DND-41 (cell line): ENCODE results near the gene PIK3AP1.

Source experiments
- CTCF ChIP-seq: IDR thresholded peaks from 2 replicates; pipeline ENCODE4 v1.5.1; 2012; ENCODE audit warnings: borderline replicate concordance, low read length, moderate library complexity, mild to moderate bottlenecking; ENCODE audit not compliant: poor library complexity, severe bottlenecking; ENCODE audit errors: extremely low read depth
- EZH2 ChIP-seq: IDR thresholded peaks from 3 replicates; pipeline ENCODE4 v1.6.1; 2012; ENCODE audit warnings: borderline replicate concordance, low read depth, mild to moderate bottlenecking, moderate library complexity, low read length, inconsistent platforms; ENCODE audit not compliant: severe bottlenecking

- no peak for TF ChIP-seq CTCF
- no peak for TF ChIP-seq EZH2
These were observed 11.3 kb downstream of the PIK3AP1 start for GRCh38 chr10:96708996-96709395.
